PC-3 (cell line): ENCODE results near the gene PTGS1.

ENCODE experiments used
- EZH2 ChIP-seq: fragments of 300-600 bp; sonication (generic); IDR thresholded peaks from one replicate; pipeline ENCODE4 v1.6.1; 2017; ENCODE audit warnings: antibody characterized with exemption, mild to moderate bottlenecking, low read length; ENCODE audit not compliant: unreplicated experiment
- EZH2phosphoT487 ChIP-seq: fragments of 300-600 bp; sonication (generic); IDR thresholded peaks from 2 replicates; pipeline ENCODE4 v1.6.1; 2018; ENCODE audit warnings: mild to moderate bottlenecking, antibody characterized with exemption, low read length, borderline replicate concordance
- TF ChIP-seq, protein P1 (sequence below): fragments of 300-600 bp; sonication (generic); conservative IDR thresholded peaks from 2 replicates; pipeline ENCODE4 v1.5.1; 2017; ENCODE audit warnings: antibody characterized with exemption, low read depth, mild to moderate bottlenecking, low read length

DNA sequence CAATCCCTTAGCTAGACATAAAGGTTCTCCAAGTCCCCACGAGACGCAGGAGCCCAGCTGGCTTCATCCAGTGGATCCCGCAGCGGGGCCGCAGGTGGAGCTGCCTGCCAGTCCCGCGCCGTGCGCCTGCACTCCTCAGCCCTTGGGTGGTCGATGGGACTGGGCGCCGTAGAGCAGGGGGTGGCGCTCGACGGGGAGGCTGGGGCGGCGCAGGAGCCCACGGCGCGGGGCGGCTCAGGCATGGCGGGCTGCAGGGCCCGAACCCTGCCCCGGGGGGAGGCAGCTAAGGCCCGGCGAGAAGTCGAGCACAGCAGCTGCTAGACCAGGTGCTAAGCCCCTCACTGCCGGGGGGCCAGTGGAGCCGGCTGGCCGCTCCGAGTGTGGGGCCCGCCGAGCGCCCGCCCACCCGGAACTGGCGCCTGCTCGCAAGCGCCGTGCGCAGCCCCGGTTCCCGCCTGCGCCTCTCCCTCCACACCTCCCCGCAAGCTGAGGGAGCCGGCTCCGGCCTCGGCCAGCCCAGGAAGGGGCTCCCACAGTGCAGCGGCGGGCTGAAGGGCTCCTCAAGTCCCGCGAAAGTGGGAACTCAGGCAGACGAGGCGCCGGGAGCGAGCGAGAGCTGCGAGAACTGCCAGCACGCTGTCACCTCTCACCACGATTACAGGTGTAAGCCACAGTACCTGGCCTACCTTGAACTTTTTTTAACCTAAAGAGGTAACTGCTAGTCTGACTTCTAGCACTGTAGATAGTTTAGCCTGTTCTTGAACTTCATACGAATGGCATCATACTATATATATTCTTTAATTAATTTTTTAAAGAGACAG, 35.5 kb downstream of the PTGS1 start:
- no peak for TF ChIP-seq EZH2
- TF ChIP-seq, protein P1, sequence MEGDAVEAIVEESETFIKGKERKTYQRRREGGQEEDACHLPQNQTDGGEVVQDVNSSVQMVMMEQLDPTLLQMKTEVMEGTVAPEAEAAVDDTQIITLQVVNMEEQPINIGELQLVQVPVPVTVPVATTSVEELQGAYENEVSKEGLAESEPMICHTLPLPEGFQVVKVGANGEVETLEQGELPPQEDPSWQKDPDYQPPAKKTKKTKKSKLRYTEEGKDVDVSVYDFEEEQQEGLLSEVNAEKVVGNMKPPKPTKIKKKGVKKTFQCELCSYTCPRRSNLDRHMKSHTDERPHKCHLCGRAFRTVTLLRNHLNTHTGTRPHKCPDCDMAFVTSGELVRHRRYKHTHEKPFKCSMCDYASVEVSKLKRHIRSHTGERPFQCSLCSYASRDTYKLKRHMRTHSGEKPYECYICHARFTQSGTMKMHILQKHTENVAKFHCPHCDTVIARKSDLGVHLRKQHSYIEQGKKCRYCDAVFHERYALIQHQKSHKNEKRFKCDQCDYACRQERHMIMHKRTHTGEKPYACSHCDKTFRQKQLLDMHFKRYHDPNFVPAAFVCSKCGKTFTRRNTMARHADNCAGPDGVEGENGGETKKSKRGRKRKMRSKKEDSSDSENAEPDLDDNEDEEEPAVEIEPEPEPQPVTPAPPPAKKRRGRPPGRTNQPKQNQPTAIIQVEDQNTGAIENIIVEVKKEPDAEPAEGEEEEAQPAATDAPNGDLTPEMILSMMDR = no peak
- no peak for TF ChIP-seq EZH2phosphoT487
